ENCODE measurements around the gene STT3B. TPM values are rescaled to one million over a fixed set of nuclear protein-coding genes. Genes with fewer than 3 reads are reported as not detected.
"Not testable (repeated sequence)": the region's sequence is repeated elsewhere in the genome, so short reads cannot be mapped to it uniquely, and the experiment has no call there.

Gene STT3B
- total RNA-seq, 1 experiment from 2014 or later, result 105 TPM

GRCh38 chr3:31505371-31506048 is 27.2 kb upstream of the STT3B start:
- H3K4me3 ChIP-seq (ENCODE audit: low read depth in 2 of 2, low read length in 2 of 2), result no peak overlapping the region
- BruUV-seq (replicated peaks), result no TSS peak
- in situ Hi-C loops (cut with HindIII; ENCODE audit: low pct_unique_long_range_greater_than_20kb, low sequenced_read_pairs), result no loop called here
- H3K36me3 ChIP-seq (ENCODE audit: control insufficient read depth, insufficient read depth, low read length), result no peaks in the 10 kb centered on the region
- H3K9me3 ChIP-seq (ENCODE audit: control insufficient read depth, insufficient read depth, low read depth, low read length), result no peaks in the 10 kb centered on the region
- ChIA-PET POLR2A (no interaction called here), CTCF (no interaction called here)
- ATAC-seq (no peak), DNase-seq (ENCODE audit: low read depth, low spot score) (no peak)
- no peak for TF ChIP-seq POLR2AphosphoS5 (IDR thresholded peaks at IDR 0.05; ENCODE audit: low read depth, low read length)
- intact Hi-C loops (cut with micrococcal nuclease; ENCODE audit: unreplicated experiment), result no loop called here
- H3K27ac ChIP-seq (ENCODE audit: low read length), result no peak overlapping the region
- H3K27me3 ChIP-seq (ENCODE audit: control insufficient read depth, insufficient read depth, low read length), result peaks cover 5% of the 10 kb centered on the region
- no peaks in the 10 kb centered on the region for H3K4me1 ChIP-seq (ENCODE audit: control insufficient read depth, insufficient read depth, low read length)

- BruUV-seq (replicated peaks); H3K9me3 ChIP-seq (ENCODE audit: control insufficient read depth, insufficient read depth, low read depth, low read length); H3K4me3 ChIP-seq (ENCODE audit: low read depth in 2 of 2, low read length in 2 of 2); intact Hi-C loops (cut with micrococcal nuclease; ENCODE audit: unreplicated experiment); DNase-seq (ENCODE audit: low read depth, low spot score); H3K27me3 ChIP-seq (ENCODE audit: control insufficient read depth, insufficient read depth, low read length); POLR2A ChIA-PET; in situ Hi-C loops (cut with HindIII; ENCODE audit: low pct_unique_long_range_greater_than_20kb, low sequenced_read_pairs); CTCF ChIA-PET; ATAC-seq; H3K36me3 ChIP-seq (ENCODE audit: control insufficient read depth, insufficient read depth, low read length); H3K4me1 ChIP-seq (ENCODE audit: control insufficient read depth, insufficient read depth, low read length); H3K27ac ChIP-seq (ENCODE audit: low read length): not testable (repeated sequence)
Observed at GRCh38 chr3:31506515-31506914, 26.2 kb upstream of the STT3B start.

GRCh38 chr3:31508452-31509146 is 24.1 kb upstream of the STT3B start:
- no peak for TF ChIP-seq CTCF (IDR thresholded peaks at IDR 0.05)
- no peak for TF ChIP-seq SIN3A (IDR thresholded peaks at IDR 0.05; ENCODE audit: borderline replicate concordance, insufficient read depth, low read depth, low read length)
- DNase-seq (ENCODE audit: low read depth, low spot score) (no peak), ATAC-seq (no peak)
- Histone ChIP-seq H3K27me3 (ENCODE audit: control insufficient read depth, insufficient read depth, low read length) (peaks cover 5% of the 10 kb centered on the region), H3K4me3 (ENCODE audit: low read depth in 2 of 2, low read length in 2 of 2) (no peak overlapping the region), H3K9me3 (ENCODE audit: control insufficient read depth, insufficient read depth, low read depth, low read length) (no peaks in the 10 kb centered on the region), H3K36me3 (ENCODE audit: control insufficient read depth, insufficient read depth, low read length) (no peaks in the 10 kb centered on the region), H3K27ac (ENCODE audit: low read length) (no peak overlapping the region), H3K4me1 (ENCODE audit: control insufficient read depth, insufficient read depth, low read length) (no peaks in the 10 kb centered on the region)
- intact Hi-C loops (cut with micrococcal nuclease; ENCODE audit: unreplicated experiment) (no loop called here), in situ Hi-C loops (cut with HindIII; ENCODE audit: low pct_unique_long_range_greater_than_20kb, low sequenced_read_pairs) (no loop called here)
- CTCF ChIA-PET, result no interaction called here
- no TSS peak for BruUV-seq (replicated peaks)
- POLR2A ChIA-PET, result no interaction called here

GRCh38 chr3:31509147-31509728 is 23.5 kb upstream of the STT3B start:
- intact Hi-C loops (cut with micrococcal nuclease; ENCODE audit: unreplicated experiment) (no loop called here), in situ Hi-C loops (cut with HindIII; ENCODE audit: low pct_unique_long_range_greater_than_20kb, low sequenced_read_pairs) (no loop called here)
- H3K36me3 ChIP-seq (ENCODE audit: control insufficient read depth, insufficient read depth, low read length), result no peaks in the 10 kb centered on the region
- no peaks in the 10 kb centered on the region for H3K9me3 ChIP-seq (ENCODE audit: control insufficient read depth, insufficient read depth, low read depth, low read length)
- no peak for TF ChIP-seq CTCF (IDR thresholded peaks at IDR 0.05)
- no peak for TF ChIP-seq REST (IDR thresholded peaks at IDR 0.05; ENCODE audit: insufficient read depth in 1 of 2, low read depth in 2 of 2, low read length in 1 of 2)
- no peak for TF ChIP-seq TCF7L2 (IDR thresholded peaks at IDR 0.05; ENCODE audit: low read depth, low read length)
- no peak for TF ChIP-seq POLR2AphosphoS5 (IDR thresholded peaks at IDR 0.05; ENCODE audit: low read depth, low read length)
- TF ChIP-seq SIN3A (IDR thresholded peaks at IDR 0.05; ENCODE audit: borderline replicate concordance, insufficient read depth, low read depth, low read length), result no peak
- H3K4me3 ChIP-seq (ENCODE audit: low read depth in 2 of 2, low read length in 2 of 2), result no peak overlapping the region
- ChIA-PET CTCF (no interaction called here), POLR2A (no interaction called here)
- H3K27me3 ChIP-seq (ENCODE audit: control insufficient read depth, insufficient read depth, low read length), result peaks cover 5% of the 10 kb centered on the region
- BruUV-seq (replicated peaks), result no TSS peak
- no peak for DNase-seq (ENCODE audit: low read depth, low spot score)
- no peak for ATAC-seq
- H3K27ac ChIP-seq (ENCODE audit: low read length), result no peak overlapping the region
- H3K4me1 ChIP-seq (ENCODE audit: control insufficient read depth, insufficient read depth, low read length), result no peaks in the 10 kb centered on the region

Data from Panc1 (cell line).